Measurements from ENCODE around the gene ABI3. TPM values are rescaled to one million over a fixed set of nuclear protein-coding genes. Genes with fewer than 3 reads are reported as not detected.

The ABI3 gene
- total and polyA plus RNA-seq, 2 donors (not counting 1 experiment from before 2014, with no cell fraction given): 15.6 to 23.3 TPM

GRCh38 chr17:49269356-49269755 is 58.8 kb downstream of the ABI3 start:
- ATAC-seq (ENCODE audit: low read depth): no peak
- H3K9ac ChIP-seq (ENCODE audit: low read length): no peak overlapping the region
- Mint-ChIP-seq H3K4me3 (no peak overlapping the region), H3K27me3 (peaks cover 8% of the 10 kb centered on the region), H3K4me1 (no peaks in the 10 kb centered on the region), H3K9me3 (ENCODE audit: insufficient read depth) (no peaks in the 10 kb centered on the region), H3K27ac (no peak overlapping the region)
- H3K27me3 ChIP-seq (replicated peaks in 1 of 4; ENCODE audit: control extremely low read depth in 1 of 4, control insufficient read depth in 3 of 4, insufficient read depth in 4 of 4, low read length in 3 of 4): peaks cover 0 to 5% (median 0%) of the 10 kb centered on the region in 4 experiments
- intact Hi-C loops (cut with micrococcal nuclease): no loop called here
- H4K20me1 ChIP-seq (ENCODE audit: control insufficient read depth, insufficient read depth, low read length, poor library complexity, severe bottlenecking): no peaks in the 10 kb centered on the region
- H3K36me3 ChIP-seq (replicated peaks in 1 of 2; ENCODE audit: control extremely low read depth in 1 of 2, control insufficient read depth in 1 of 2, extremely low read depth in 1 of 2, insufficient read depth in 2 of 2, low read length in 1 of 2): no peaks in the 10 kb centered on the region
- no peak overlapping the region for H2AFZ ChIP-seq (ENCODE audit: insufficient read depth, low read depth, low read length, poor library complexity, severe bottlenecking)
- no peaks in the 10 kb centered on the region for H3K9me3 ChIP-seq (ENCODE audit: control extremely low read depth in 1 of 3, control insufficient read depth in 2 of 3, insufficient read depth in 1 of 3, low read length in 2 of 3)
- no peak overlapping the region for H3K27ac ChIP-seq (ENCODE audit: low read length in 2 of 2)
- no peaks in the 10 kb centered on the region for H3K4me1 ChIP-seq (ENCODE audit: control insufficient read depth in 2 of 2, insufficient read depth in 2 of 2, low read length in 2 of 2)
- H3K4me3 ChIP-seq (ENCODE audit: control extremely low read depth in 1 of 5, extremely low read depth in 1 of 5, insufficient read depth in 1 of 5, low read depth in 2 of 5, low read length in 4 of 5): no peak overlapping the region
- no peak for DNase-seq
- no peaks in the 10 kb centered on the region for H3K79me2 ChIP-seq (ENCODE audit: control insufficient read depth, insufficient read depth, low read length)
- no peak for TF ChIP-seq CTCF (IDR thresholded peaks at IDR 0.05)
- TF ChIP-seq EZH2 (IDR thresholded peaks at IDR 0.05; ENCODE audit: borderline replicate concordance, insufficient read depth, low read depth, low read length, poor library complexity, severe bottlenecking): no peak
- H3K4me2 ChIP-seq (replicated peaks; ENCODE audit: low read depth, low read length, poor library complexity, severe bottlenecking): no peak overlapping the region
- WGBS (ENCODE audit: insufficient coverage): 87% methylated on average over 3 of the region's 5 CpGs
- ChIA-PET CTCF (no interaction called here), POLR2A (no interaction called here)

Other genes with a start within 250 kb of the ABI3 start
- gene GIP, start 242.1 kb upstream of the ABI3 start, total RNA-seq: not detected in 2 replicates
- not detected in 2 replicates for gene GIP, start 242.1 kb upstream of the ABI3 start, polyA plus RNA-seq
- 0.27 TPM in 1 of 2 replicates, not detected in the other for gene IGF2BP1, start 213.3 kb upstream of the ABI3 start, total RNA-seq
- not detected in 2 replicates for gene IGF2BP1, start 213.3 kb upstream of the ABI3 start, polyA plus RNA-seq
- 0.12 TPM in 2 replicates for gene B4GALNT2, start 77.9 kb upstream of the ABI3 start, total RNA-seq
- not detected in 2 replicates for gene B4GALNT2, start 77.9 kb upstream of the ABI3 start, polyA plus RNA-seq
- gene GNGT2, start 133 bp upstream of the ABI3 start, total RNA-seq: 9.3 and 11.1 TPM in 2 replicates
- 2.7 and 5.1 TPM in 2 replicates for gene GNGT2, start 133 bp upstream of the ABI3 start, polyA plus RNA-seq
- 0.15 TPM in 1 of 2 replicates, not detected in the other for gene PHOSPHO1, start 20.1 kb downstream of the ABI3 start, total RNA-seq
- not detected in 2 replicates for gene PHOSPHO1, start 20.1 kb downstream of the ABI3 start, polyA plus RNA-seq
- gene ZNF652, start 151.5 kb downstream of the ABI3 start, total RNA-seq: 82.4 and 86.2 TPM in 2 replicates
- 19.4 and 21.7 TPM in 2 replicates for gene ZNF652, start 151.5 kb downstream of the ABI3 start, polyA plus RNA-seq
- gene PHB1, start 204.2 kb downstream of the ABI3 start, total RNA-seq: 72.3 and 73.6 TPM in 2 replicates
- gene PHB1, start 204.2 kb downstream of the ABI3 start, polyA plus RNA-seq: 38.9 and 45.5 TPM in 2 replicates